ENCODE measurements around the gene SLC20A1. TPM values are rescaled to one million over a fixed set of nuclear protein-coding genes. Genes with fewer than 3 reads are reported as not detected.
"Not testable (repeated sequence)": the region's sequence is repeated elsewhere in the genome, so short reads cannot be mapped to it uniquely, and the experiment has no call there.

Gene SLC20A1
- polyA plus RNA-seq (ENCODE audit: insufficient read length in 4 of 4): 10 to 100 TPM; 37.3 to 42.9 (median 41.9) TPM

GRCh38 chr2:112645310-112646101 is at the start of gene SLC20A1:
TSS of gene SLC20A1 (plus strand) at chr2:112645939. CDS start at chr2:112646829, 890 bp downstream.
- peak; percentile 80 to 85 (median 82) for DNase-seq (ENCODE audit: low read depth in 4 of 4, low spot score in 3 of 4)

- DNase-seq (ENCODE audit: low read depth in 4 of 4, low spot score in 3 of 4): no peak
Measured at GRCh38 chr2:112597537-112598322, 48.0 kb upstream of the SLC20A1 start.

- DNase-seq (ENCODE audit: low read depth in 4 of 4, low spot score in 3 of 4): no peak
Measured at GRCh38 chr2:112600634-112601033, 45.1 kb upstream of the SLC20A1 start.

- DNase-seq (ENCODE audit: low read depth in 4 of 4, low spot score in 3 of 4): no peak
Measured at GRCh38 chr2:112601754-112602153, 44.0 kb upstream of the SLC20A1 start.

- no peak for DNase-seq (ENCODE audit: low read depth in 4 of 4, low spot score in 3 of 4)
Measured at GRCh38 chr2:112602917-112603316, 42.8 kb upstream of the SLC20A1 start.

- no peak for DNase-seq (ENCODE audit: low read depth in 4 of 4, low spot score in 3 of 4)
Measured at GRCh38 chr2:112603731-112604130, 42.0 kb upstream of the SLC20A1 start.

GRCh38 chr2:112604952-112605351 is 40.8 kb upstream of the SLC20A1 start:
- no peak for DNase-seq (ENCODE audit: low read depth in 4 of 4, low spot score in 3 of 4)

GRCh38 chr2:112605926-112606325 is 39.8 kb upstream of the SLC20A1 start:
- no peak for DNase-seq (ENCODE audit: low read depth in 4 of 4, low spot score in 3 of 4)

GRCh38 chr2:112606547-112606946 is 39.2 kb upstream of the SLC20A1 start:
- no peak for DNase-seq (ENCODE audit: low read depth in 4 of 4, low spot score in 3 of 4)

- DNase-seq (ENCODE audit: low read depth in 4 of 4, low spot score in 3 of 4): no peak
Measured at GRCh38 chr2:112607680-112608438, 37.9 kb upstream of the SLC20A1 start.

GRCh38 chr2:112609320-112609719 is 36.4 kb upstream of the SLC20A1 start:
- DNase-seq (ENCODE audit: low read depth in 4 of 4, low spot score in 3 of 4): not testable (repeated sequence)

- DNase-seq (ENCODE audit: low read depth in 4 of 4, low spot score in 3 of 4): not testable (repeated sequence)
Measured at GRCh38 chr2:112612283-112612682, 33.5 kb upstream of the SLC20A1 start.

GRCh38 chr2:112614201-112614840 is 31.4 kb upstream of the SLC20A1 start:
- DNase-seq (ENCODE audit: low read depth in 4 of 4, low spot score in 3 of 4): no peak

- no peak for DNase-seq (ENCODE audit: low read depth in 4 of 4, low spot score in 3 of 4)
Measured at GRCh38 chr2:112615051-112615450, 30.7 kb upstream of the SLC20A1 start.

- DNase-seq (ENCODE audit: low read depth in 4 of 4, low spot score in 3 of 4): not testable (repeated sequence)
Measured at GRCh38 chr2:112615798-112616197, 29.9 kb upstream of the SLC20A1 start.

- DNase-seq (ENCODE audit: low read depth in 4 of 4, low spot score in 3 of 4): no peak
Measured at GRCh38 chr2:112618383-112618782, 27.4 kb upstream of the SLC20A1 start.

GRCh38 chr2:112621790-112622527 is 23.8 kb upstream of the SLC20A1 start:
- no peak for DNase-seq (ENCODE audit: low read depth in 4 of 4, low spot score in 3 of 4)

GRCh38 chr2:112622528-112622849 is 23.2 kb upstream of the SLC20A1 start:
- DNase-seq (ENCODE audit: low read depth in 4 of 4, low spot score in 3 of 4): no peak

- no peak for DNase-seq (ENCODE audit: low read depth in 4 of 4, low spot score in 3 of 4)
Measured at GRCh38 chr2:112623913-112624777, 21.6 kb upstream of the SLC20A1 start.
